Endothelial cell of umbilical vein (primary cell): ENCODE data around the gene PPP3CA. TPM values are rescaled to one million over a fixed set of nuclear protein-coding genes. Genes with fewer than 3 reads are reported as not detected.

Experiments used
- BruUV-seq: library from RNA; stranded (reverse); fragments of 400-500 nt; replicated peaks from 2 replicates; lab custom pipeline; 2021; lab: Mats Ljungman, UMichigan
- CTCF ChIA-PET: fragments of 300-600, 350-600 bp; sonication (Branson Sonifier 250); formaldehyde crosslinking; loops from one replicate; lab custom pipeline; 2021; ENCODE audit warnings: antibody characterized with exemption, inconsistent platforms; lab: Charles Lee
- POLR2A ChIA-PET: fragments of 300-600, 350-600 bp; sonication (Branson Sonifier 250); formaldehyde crosslinking; loops from one replicate; lab custom pipeline; 2021; ENCODE audit warnings: antibody characterized with exemption, inconsistent platforms; lab: Charles Lee
- DNase-seq: peaks from one replicate; pipeline ENCODE4 v3.0.0-alpha.2; 2011; ENCODE audit warnings: low read depth, low spot score
- FAIRE-seq: peaks from 2 replicates; lab custom pipeline; 2011; peaks lifted over from hg19 to GRCh38; lab: Jason Lieb, UNC
- H2AFZ ChIP-seq: 2 replicates; pipeline ENCODE4 v1.6.0; 2012; ENCODE audit warnings: low read depth, low read length, control low read depth, inconsistent platforms
- H3K27ac ChIP-seq: 2 replicates; pipeline ENCODE4 v1.5.1; 2011; ENCODE audit warnings: low read depth, mild to moderate bottlenecking, control low read depth, low read length, moderate library complexity; ENCODE audit not compliant: insufficient read depth
- H3K27me3 ChIP-seq, 2 experiments: 2 replicates each; pipeline versions ENCODE4 v1.6.0 to v1.6.1; 2011; ENCODE audit warnings: low read length in 2 of 2, mixed read lengths in 1 of 2; ENCODE audit not compliant: control insufficient read depth in 2 of 2, insufficient read depth in 2 of 2
- H3K36me3 ChIP-seq, 2 experiments: 2 replicates in 1 of 2; 3 replicates in 1 of 2; pipeline ENCODE4 v1.5.1; 2011; ENCODE audit warnings: low read length in 2 of 2, mild to moderate bottlenecking in 1 of 2, moderate library complexity in 1 of 2; ENCODE audit not compliant: control insufficient read depth in 2 of 2, insufficient read depth in 2 of 2; ENCODE audit errors: extremely low read depth in 1 of 2
- H3K4me1 ChIP-seq: 3 replicates; pipeline ENCODE4 v1.5.1; 2011; ENCODE audit warnings: mild to moderate bottlenecking, low read length; ENCODE audit not compliant: control insufficient read depth, insufficient read depth; ENCODE audit errors: extremely low read depth
- H3K4me2 ChIP-seq: 2 replicates; pipeline ENCODE4 v1.6.1; 2011; ENCODE audit warnings: low read length, control low read depth, mixed read lengths; ENCODE audit not compliant: insufficient read depth
- H3K4me3 ChIP-seq, 3 experiments: fragments of 200-600 bp in 1 of 3; sonication (generic), shearing (Covaris generic) in 1 of 3; replicated peaks in 1 of 3; 2 replicates each; pipeline ENCODE4 v1.5.1; 2011 to 2016; ENCODE audit warnings: control low read depth in 3 of 3, low read length in 3 of 3, mild to moderate bottlenecking in 2 of 3, inconsistent platforms in 1 of 3, low read depth in 1 of 3, moderate library complexity in 1 of 3; ENCODE audit not compliant: insufficient read depth in 1 of 3
- H3K79me2 ChIP-seq: 2 replicates; pipeline ENCODE4 v1.6.0; 2012; ENCODE audit warnings: low read length, inconsistent platforms; ENCODE audit not compliant: control insufficient read depth, insufficient read depth
- H3K9ac ChIP-seq: replicated peaks from 2 replicates; pipeline ENCODE3; 2011; ENCODE audit warnings: low read length, control low read depth; ENCODE audit not compliant: insufficient read depth; ENCODE audit errors: extremely low read depth
- H3K9me1 ChIP-seq: replicated peaks from 3 replicates; pipeline ENCODE4 v1.6.0; 2011; ENCODE audit warnings: mild to moderate bottlenecking, low read length; ENCODE audit not compliant: control insufficient read depth, insufficient read depth; ENCODE audit errors: extremely low read depth
- H3K9me3 ChIP-seq: replicated peaks from 2 replicates; pipeline ENCODE4 v1.5.1; 2012; ENCODE audit warnings: low read length, inconsistent platforms; ENCODE audit not compliant: control insufficient read depth, insufficient read depth
- H4K20me1 ChIP-seq: replicated peaks from 2 replicates; pipeline ENCODE3; 2011; ENCODE audit warnings: mild to moderate bottlenecking, low read length; ENCODE audit not compliant: control insufficient read depth, insufficient read depth; ENCODE audit errors: extremely low read depth
- CTCF ChIP-seq, 2 donors: IDR thresholded peaks; 1 replicate in 1 of 2; 2 replicates in 1 of 2; pipeline ENCODE4 v1.5.1; 2011; ENCODE audit warnings: low read length in 2 of 2, mild to moderate bottlenecking in 2 of 2, moderate library complexity in 2 of 2, control low read depth in 1 of 2, inconsistent platforms in 1 of 2, low read depth in 1 of 2; ENCODE audit not compliant: insufficient read depth in 1 of 2; ENCODE audit errors: extremely low read depth in 1 of 2
- EZH2 ChIP-seq: IDR thresholded peaks from 2 replicates; pipeline ENCODE4 v1.6.1; 2012; ENCODE audit warnings: borderline replicate concordance, low read depth, mild to moderate bottlenecking, moderate library complexity, low read length, inconsistent platforms; ENCODE audit not compliant: severe bottlenecking
- FOS ChIP-seq: IDR thresholded peaks from 2 replicates; pipeline ENCODE4 v1.6.1; 2011; ENCODE audit warnings: mild to moderate bottlenecking, low read length, moderate library complexity, borderline replicate concordance; ENCODE audit not compliant: insufficient read depth
- GATA2 ChIP-seq: IDR thresholded peaks from 2 replicates; pipeline ENCODE4 v1.7.0; 2011; ENCODE audit warnings: low read depth, mild to moderate bottlenecking, moderate library complexity, mixed read lengths, low read length; ENCODE audit not compliant: insufficient read length, insufficient read depth
- JUN ChIP-seq: IDR thresholded peaks from 2 replicates; pipeline ENCODE4 v1.6.1; 2011; ENCODE audit warnings: borderline replicate concordance, low read depth; ENCODE audit not compliant: insufficient read length, insufficient read depth
- MAX ChIP-seq: IDR thresholded peaks from 2 replicates; pipeline ENCODE4 v1.6.1; 2011; ENCODE audit not compliant: insufficient read depth, insufficient read length
- MYC ChIP-seq: IDR thresholded peaks from one replicate; pipeline ENCODE4 v1.6.1; 2011; ENCODE audit warnings: mild to moderate bottlenecking, low read depth, low read length
- POLR2A ChIP-seq: IDR thresholded peaks from 2 replicates; pipeline ENCODE4 v1.6.1; 2012; ENCODE audit warnings: low read depth, mild to moderate bottlenecking, control low read depth, low read length
- POLR2AphosphoS5 ChIP-seq: IDR thresholded peaks from 2 replicates; pipeline ENCODE4 v1.6.1; 2012; ENCODE audit warnings: low read depth, mild to moderate bottlenecking, control low read depth, low read length, moderate library complexity; ENCODE audit not compliant: insufficient read depth
- dilution Hi-C: fragments of 300-500 bp; cut with MboI; formaldehyde crosslinking; loops from one replicate; pipeline ENCODE4 v1.15.0; 2019; ENCODE audit warnings: low sequenced_read_pairs; ENCODE audit not compliant: extremely low pct_ligation_motif_present
- intact Hi-C: fragments of 100-400 bp; cut with micrococcal nuclease; formaldehyde crosslinking; loops from one replicate; pipeline ENCODE4 v1.10.0; 2022
- polyA plus RNA-seq, 4 experiments: library from polyadenylated mRNA; depleted of rRNA in 3 of 4; stranded (reverse) in 3 of 4; unstranded in 1 of 4; fragments of >200 nt; gene quantifications; 2 replicates each; pipeline versions ENCODE4 v1.2.1 to v1.2.3, GENCODE V29; 2011 to 2012; ENCODE audit warnings: missing spikeins in 1 of 4
- total RNA-seq: library from RNA; stranded (reverse); gene quantifications from 2 replicates; pipeline ENCODE4 v1.2.3, GENCODE V29; 2021

Gene PPP3CA
- total and polyA plus RNA-seq, 2 donors (not counting 3 experiments of a cell fraction or from before 2014, with no cell fraction given), result 7.0 to 43.3 TPM

GRCh38 chr4:101218346-101218745 lies 129.0 kb downstream of the PPP3CA start:
- Histone ChIP-seq H3K9me1 (no peaks in the 10 kb centered on the region), H3K4me3 (peak overlapping the region in 1 of 3 experiments; percentile 8), H3K4me2 (peak overlapping the region; percentile 86), H3K4me1 (peaks cover 35% of the 10 kb centered on the region), H3K79me2 (peaks cover 5% of the 10 kb centered on the region), H3K9me3 (no peaks in the 10 kb centered on the region), H4K20me1 (no peaks in the 10 kb centered on the region), H3K27ac (peak overlapping the region; percentile 24), H2AFZ (no peak overlapping the region), H3K27me3 (no peaks in the 10 kb centered on the region), H3K36me3 (no peaks in the 10 kb centered on the region), H3K9ac (peak overlapping the region; percentile 29)
- DNase-seq (peak; percentile 89), FAIRE-seq (no peak)
- intact Hi-C loops (loop anchor here (2.0 kb wide), 1 partner anchor 40 kb away; no protein-coding TSS in a partner anchor), dilution Hi-C loops (no loop called here)
- ChIA-PET POLR2A (no interaction called here), CTCF (interaction anchor here (0.9 to 3.6 kb wide), 7 partner anchors 9 to 1220 kb away, joined by 3 to 12 read pairs (median 4); no protein-coding TSS in a partner anchor)
- no peak for TF ChIP-seq GATA2
- TF ChIP-seq JUN, result peak; percentile 59
- TF ChIP-seq FOS, result peak; percentile 31
- no peak for TF ChIP-seq EZH2
- TF ChIP-seq POLR2AphosphoS5, result no peak
- no peak for TF ChIP-seq POLR2A
- TF ChIP-seq MYC, result no peak
- no peak for TF ChIP-seq CTCF (IDR thresholded peaks at IDR 0.05; ENCODE audit: extremely low read depth in 1 of 2, insufficient read depth in 1 of 2, low read depth in 1 of 2, low read length in 2 of 2)
- TF ChIP-seq MAX, result no peak
- no TSS peak for BruUV-seq
